GM12865 (cell line): ENCODE results near the gene CACNB2.
A peak's percentile ranks its signal among the peaks of the same experiment; 100 is the strongest.

ENCODE experiments used
- DNase-seq: peaks from one replicate; pipeline ENCODE4 v3.0.0; 2010; ENCODE audit warnings: low read depth
- H3K4me3 ChIP-seq: 2 replicates; pipeline ENCODE4 v1.5.1; 2011; ENCODE audit warnings: mild to moderate bottlenecking, low read depth, low read length, control low read depth
- CTCF ChIP-seq: IDR thresholded peaks from 2 replicates; pipeline ENCODE4 v1.5.1; 2011; ENCODE audit warnings: low read length, control low read depth, low read depth, inconsistent platforms; ENCODE audit not compliant: insufficient read depth; ENCODE audit errors: missing control alignments

Gene CACNB2

GRCh38 chr10:18400201-18400905, 260.1 kb downstream of the CACNB2 start:
- no peak overlapping the region for H3K4me3 ChIP-seq
- no peak for TF ChIP-seq CTCF
- DNase-seq: peak; percentile 5

GRCh38 chr10:18400906-18401245, 260.7 kb downstream of the CACNB2 start:
- H3K4me3 ChIP-seq: no peak overlapping the region
- no peak for TF ChIP-seq CTCF
- no peak for DNase-seq

GRCh38 chr10:18401416-18402195, 261.4 kb downstream of the CACNB2 start:
- no peak overlapping the region for H3K4me3 ChIP-seq
- no peak for TF ChIP-seq CTCF
- DNase-seq: no peak

- TF ChIP-seq CTCF: no peak
- no peak for DNase-seq
Observed at GRCh38 chr10:18402853-18403252, 262.6 kb downstream of the CACNB2 start.

GRCh38 chr10:18404530-18404929, 264.3 kb downstream of the CACNB2 start:
- DNase-seq: no peak
- no peak for TF ChIP-seq CTCF
- H3K4me3 ChIP-seq: no peak overlapping the region

More at GRCh38 chr10:18402853-18403252, 262.6 kb downstream of the CACNB2 start:
- H3K4me3 ChIP-seq: no peak overlapping the region

- no peak for TF ChIP-seq CTCF
- H3K4me3 ChIP-seq: no peak overlapping the region
- DNase-seq: no peak
Observed at GRCh38 chr10:18406136-18406535, 265.9 kb downstream of the CACNB2 start.
